Right cardiac atrium (tissue), 5 donors: Measurements from ENCODE around the gene GUCA1A. TPM values are rescaled to one million over a fixed set of nuclear protein-coding genes. Genes with fewer than 3 reads are reported as not detected.

Source experiments
- ATAC-seq, 2 donors: fragments of 200-7000 bp; cut with Tn5 transposase; one replicate each; pipeline versions ENCODE4 v1.8.0 to v1.9.1; 2020; ENCODE audit warnings: moderate library complexity in 2 of 2, mild to moderate bottlenecking in 1 of 2
- DNase-seq, 3 donors: peaks; one replicate each; pipeline ENCODE4 v3.0.0-alpha.2; 2020
- H3K27ac ChIP-seq: one replicate; pipeline ENCODE4 v1.5.1; 2013; ENCODE audit warnings: mild to moderate bottlenecking, low read length, control low read depth, moderate library complexity
- H3K27me3 ChIP-seq: one replicate; pipeline ENCODE4 v1.6.1; 2013; ENCODE audit not compliant: control insufficient read depth, insufficient read depth
- H3K4me1 ChIP-seq: one replicate; pipeline ENCODE4 v1.6.1; 2013; ENCODE audit warnings: low read length; ENCODE audit not compliant: control insufficient read depth, insufficient read depth
- H3K4me3 ChIP-seq: one replicate; pipeline ENCODE4 v1.5.1; 2013; ENCODE audit warnings: low read length, control low read depth
- H3K9me3 ChIP-seq: one replicate; pipeline ENCODE4 v1.6.1; 2013; ENCODE audit warnings: low read length; ENCODE audit not compliant: control insufficient read depth
- WGBS: extraction: QIAGEN DNeasy Blood & Tissue Kit; methylation state at CpG from one replicate; pipeline ENCODE4 v1.1.7; 2013; 5-methylcytosine and 5-hydroxymethylcytosine counted together
- intact Hi-C, 4 donors: fragments of 100-400 bp; cut with DNase I; formaldehyde crosslinking; loops; one replicate each; pipeline versions ENCODE4 v1.11.0 to v1.14.0; 2022 to 2023
- polyA plus RNA-seq: library from polyadenylated mRNA; stranded (reverse); fragments of 200-250 nt; gene quantifications from one replicate; pipeline ENCODE4 v1.2.3, GENCODE V29; 2013
- total RNA-seq, 4 donors: library from RNA; stranded (reverse); fragmentation: NEBNext Ultra II Directional; extraction: Animal tissue kit (Norgen Biotek cat#: 25700); gene quantifications; one replicate each; pipeline ENCODE4 v1.2.1, GENCODE V29; 2021
- donor health status: healthy with polysubstance abuse.
- donor health status: DM: no; HTN: yes; CAD: no.
- donor health status: DM: no; HTN: no; CAD: no.
- donor health status: DM: no; HTN: yes; CAD: no; lungs with severe emphysema.
- donor health status: DM: yes; HTN: yes; CAD: no.

GUCA1A gene
- total and polyA plus RNA-seq, 5 donors: not detected

GRCh38 chr6:42226645-42227143 is 53.5 kb downstream of the GUCA1A start:
- no peak overlapping the region for H3K27ac ChIP-seq
- H3K4me1 ChIP-seq: no peaks in the 10 kb centered on the region
- DNase-seq (no peak), ATAC-seq (no peak)
- 73% methylated on average over 8 of the region's 8 CpGs for WGBS
- no peaks in the 10 kb centered on the region for H3K9me3 ChIP-seq
- H3K27me3 ChIP-seq: no peaks in the 10 kb centered on the region
- intact Hi-C loops: no loop called here
- no peak overlapping the region for H3K4me3 ChIP-seq

DNA sequence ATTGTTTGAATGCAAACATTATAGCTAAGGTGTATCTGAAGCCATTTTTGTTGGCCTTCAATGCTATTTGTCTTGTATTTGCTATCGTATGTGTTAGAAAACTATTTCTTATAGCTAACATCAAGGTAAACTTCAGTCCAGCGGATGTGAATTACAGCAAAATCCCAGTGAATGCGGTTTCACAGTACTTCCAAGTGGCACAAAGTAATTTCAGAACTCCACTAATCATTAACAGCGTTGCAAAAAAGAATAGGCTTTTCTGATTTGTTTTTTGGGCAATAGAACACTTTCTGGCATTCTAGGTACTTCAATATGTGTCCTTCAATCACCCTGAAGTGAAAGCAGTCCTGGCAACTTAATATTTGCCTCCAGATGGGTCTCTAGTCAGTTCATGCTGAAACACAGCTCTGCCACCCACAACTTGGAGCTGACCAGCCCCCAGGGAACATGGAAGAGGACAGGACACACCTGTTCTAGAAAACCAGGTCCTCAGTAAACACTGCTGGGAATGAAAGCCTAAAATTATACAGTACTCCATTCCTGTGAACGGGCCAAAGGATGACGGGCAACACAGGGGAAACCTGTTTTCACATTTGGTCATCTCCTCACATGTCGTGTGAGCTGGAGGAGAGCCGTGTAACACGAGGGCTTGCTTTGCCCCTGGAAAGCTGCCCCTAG is 54.1 kb downstream of the GUCA1A start:
- Histone ChIP-seq H3K27me3 (no peaks in the 10 kb centered on the region), H3K4me1 (no peaks in the 10 kb centered on the region), H3K4me3 (no peak overlapping the region), H3K9me3 (no peaks in the 10 kb centered on the region), H3K27ac (no peak overlapping the region)
- intact Hi-C loops: no loop called here
- no peak for ATAC-seq
- 89% methylated on average over 9 of the region's 9 CpGs for WGBS
- DNase-seq: no peak

DNA sequence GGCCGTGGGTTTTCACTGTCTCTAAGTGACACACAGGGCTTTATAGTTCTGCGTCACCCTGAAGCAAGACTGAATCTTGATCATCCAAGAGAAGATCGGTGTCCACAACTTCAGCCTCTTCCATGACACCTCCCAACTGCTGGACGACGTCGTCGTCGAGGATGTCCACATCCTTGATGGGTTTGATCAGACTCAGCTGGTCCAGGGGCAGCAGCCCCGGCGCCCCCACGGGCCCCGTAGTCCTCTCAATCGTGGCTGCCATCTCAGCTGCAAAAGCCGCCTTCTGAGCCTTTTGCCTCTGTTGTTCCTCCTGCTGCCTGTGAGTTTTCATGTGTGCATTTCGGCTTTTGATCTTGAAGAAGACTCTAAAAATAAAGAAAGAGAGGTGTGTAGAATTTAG is 55.1 kb downstream of the GUCA1A start:
- intact Hi-C loops: no loop called here
- WGBS: 91% methylated on average over 15 of the region's 15 CpGs

More for the DNA sequence above, 55.1 kb downstream of the GUCA1A start:
- Histone ChIP-seq H3K9me3 (no peaks in the 10 kb centered on the region), H3K27me3 (no peaks in the 10 kb centered on the region), H3K4me1 (no peaks in the 10 kb centered on the region), H3K4me3 (no peak overlapping the region), H3K27ac (no peak overlapping the region)
- DNase-seq: no peak
- ATAC-seq: no peak

Other genes with a start within 250 kb of the GUCA1A start
- gene CCND3, start 231.6 kb upstream of the GUCA1A start, total RNA-seq: 10 to 100 TPM; 52.2 to 62.5 (median 56.6) TPM
- 72.1 TPM for gene CCND3, start 231.6 kb upstream of the GUCA1A start, polyA plus RNA-seq
- 10 to 100 TPM; 21.6 to 29.6 (median 26.9) TPM for gene TAF8, start 122.8 kb upstream of the GUCA1A start, total RNA-seq
- 21.8 TPM for gene TAF8, start 122.8 kb upstream of the GUCA1A start, polyA plus RNA-seq
- 1 to 10 TPM in 3 of 4 donors, under 1 TPM in 1; 0.64 to 2.4 (median 1.6) TPM for gene C6orf132, start 30.7 kb upstream of the GUCA1A start, total RNA-seq
- gene C6orf132, start 30.7 kb upstream of the GUCA1A start, polyA plus RNA-seq: 1.8 TPM
- 1 to 10 TPM; 1.0 to 2.5 (median 1.6) TPM for gene GUCA1B, start 21.6 kb downstream of the GUCA1A start, total RNA-seq
- 0.11 TPM for gene GUCA1B, start 21.6 kb downstream of the GUCA1A start, polyA plus RNA-seq
- 10 to 100 TPM; 39.0 to 46.1 (median 42.0) TPM for gene MRPS10, start 44.5 kb downstream of the GUCA1A start, total RNA-seq
- 41.8 TPM for gene MRPS10, start 44.5 kb downstream of the GUCA1A start, polyA plus RNA-seq